Breast epithelium (tissue), 3 donors: ENCODE data around the gene ADORA1.

Experiments
- CTCF ChIP-seq, 3 donors: fragments of 450-650 bp; IDR thresholded peaks; one replicate each; pipeline ENCODE4 v1.5.1; 2016 to 2017; ENCODE audit warnings: antibody characterized with exemption in 3 of 3, mild to moderate bottlenecking in 3 of 3, moderate library complexity in 3 of 3
- POLR2A ChIP-seq: fragments of 450-650 bp; IDR thresholded peaks from one replicate; pipeline ENCODE4 v1.6.1; 2016; ENCODE audit warnings: antibody characterized with exemption, mild to moderate bottlenecking, moderate library complexity
- POLR2AphosphoS5 ChIP-seq, 3 donors: sonication (generic); formaldehyde crosslinking; IDR thresholded peaks; one replicate each; pipeline ENCODE4 v1.6.1; 2017; ENCODE audit warnings: antibody characterized with exemption in 3 of 3

GRCh38 chr1:203167026-203167912, 39.7 kb downstream of the ADORA1 start:
- TF ChIP-seq POLR2AphosphoS5 (IDR thresholded peaks at IDR 0.05) (no peak), CTCF (IDR thresholded peaks at IDR 0.05) (no peak), POLR2A (no peak)
